Measurements from ENCODE around the gene TRO. TPM values are rescaled to one million over a fixed set of nuclear protein-coding genes. Genes with fewer than 3 reads are reported as not detected.

Gene TRO
- total and polyA plus RNA-seq, 5 donors from 2014 or later, result 0.17 to 0.47 (median 0.44) TPM; not detected in 2

DNA sequence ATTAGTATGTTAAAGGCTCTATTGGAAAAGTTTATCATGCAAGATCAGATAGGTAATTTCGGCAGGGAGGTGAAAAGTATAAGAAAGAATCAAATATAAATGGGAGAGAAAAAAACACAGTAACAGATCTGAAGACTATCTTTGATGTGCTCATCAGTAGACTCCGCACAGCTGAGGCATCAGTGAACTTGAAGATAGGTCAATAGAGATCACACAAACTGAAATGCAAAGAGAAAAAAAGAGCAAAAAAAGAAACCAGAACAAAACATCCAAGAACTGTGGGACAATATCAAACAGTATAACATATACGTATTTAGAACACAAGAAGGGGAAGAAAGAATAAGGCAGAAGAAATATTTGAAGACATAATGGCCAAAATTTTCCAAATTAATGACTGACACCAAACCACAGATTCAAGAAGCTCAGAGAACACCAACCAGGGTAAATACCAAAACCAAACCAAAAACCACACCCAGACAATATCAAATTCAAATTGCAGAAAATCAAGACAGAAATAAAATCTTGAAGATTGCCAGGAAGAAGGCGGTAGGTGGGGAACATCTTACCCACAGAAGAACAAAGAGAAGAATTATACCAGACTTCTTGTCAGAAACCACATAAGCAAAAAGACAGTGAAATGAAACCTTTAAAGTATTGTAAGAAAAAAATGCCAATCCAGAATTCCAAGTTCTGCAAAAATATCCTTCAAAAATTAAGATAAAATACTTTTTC lies 44.3 kb downstream of the TRO start:
- DNase-seq, result peak in 1 of 3 donors; percentile 13
- H3K4me1 Mint-ChIP-seq, result peaks cover 0 to 8% (median 3%) of the 10 kb centered on the region in 4 donors
- H3K27ac ChIP-seq (ENCODE audit: insufficient read depth, low read length, poor library complexity, severe bottlenecking), result no peak overlapping the region
- H3K36me3 Mint-ChIP-seq, result no peaks in the 10 kb centered on the region
- peak overlapping the region in 1 of 4 donors; percentile 6 for H3K4me3 Mint-ChIP-seq
- H3K9me3 ChIP-seq (ENCODE audit: control insufficient read depth in 2 of 2, low read length in 2 of 2), result no peaks in the 10 kb centered on the region
- H3K36me3 ChIP-seq (ENCODE audit: control insufficient read depth, insufficient read depth, low read length), result no peaks in the 10 kb centered on the region
- H3K27me3 Mint-ChIP-seq, result peaks cover 9% of the 10 kb centered on the region
- H3K4me1 ChIP-seq (ENCODE audit: control insufficient read depth, insufficient read depth, low read length, poor library complexity, severe bottlenecking), result no peaks in the 10 kb centered on the region
- no peak for ATAC-seq (ENCODE audit: low read depth in 2 of 2)
- no peaks in the 10 kb centered on the region for H3K27me3 ChIP-seq (ENCODE audit: control insufficient read depth, insufficient read depth, low read length)
- peak overlapping the region in 1 of 3 donors; percentile 57 for H3K27ac Mint-ChIP-seq
- H3K9me3 Mint-ChIP-seq, result peaks cover 0 to 3% (median 0%) of the 10 kb centered on the region in 7 donors
- H3K4me3 ChIP-seq (ENCODE audit: low read depth, low read length), result no peak overlapping the region

- Mint-ChIP-seq H3K4me1 (no peaks in the 10 kb centered on the region), H3K27me3 (no peaks in the 10 kb centered on the region), H3K27ac (no peak overlapping the region), H3K4me3 (no peak overlapping the region), H3K36me3 (no peaks in the 10 kb centered on the region), H3K9me3 (peaks cover 0 to 2% (median 0%) of the 10 kb centered on the region in 7 donors)
- H3K4me3 ChIP-seq (ENCODE audit: low read depth, low read length), result no peak overlapping the region
- no peaks in the 10 kb centered on the region for H3K4me1 ChIP-seq (ENCODE audit: control insufficient read depth, insufficient read depth, low read length, poor library complexity, severe bottlenecking)
- no peak overlapping the region for H3K27ac ChIP-seq (ENCODE audit: insufficient read depth, low read length, poor library complexity, severe bottlenecking)
- ATAC-seq (ENCODE audit: low read depth in 2 of 2), result no peak
- no peaks in the 10 kb centered on the region for H3K9me3 ChIP-seq (ENCODE audit: control insufficient read depth in 2 of 2, low read length in 2 of 2)
- H3K36me3 ChIP-seq (ENCODE audit: control insufficient read depth, insufficient read depth, low read length), result no peaks in the 10 kb centered on the region
- H3K27me3 ChIP-seq (ENCODE audit: control insufficient read depth, insufficient read depth, low read length), result no peaks in the 10 kb centered on the region
- no peak for DNase-seq
Measured at GRCh38 chrX:54977387-54977786, 56.8 kb downstream of the TRO start.

- Histone ChIP-seq H3K4me1 (ENCODE audit: control insufficient read depth, insufficient read depth, low read length, poor library complexity, severe bottlenecking) (no peaks in the 10 kb centered on the region), H3K27ac (ENCODE audit: insufficient read depth, low read length, poor library complexity, severe bottlenecking) (no peak overlapping the region), H3K4me3 (ENCODE audit: low read depth, low read length) (no peak overlapping the region), H3K36me3 (ENCODE audit: control insufficient read depth, insufficient read depth, low read length) (no peaks in the 10 kb centered on the region), H3K9me3 (ENCODE audit: control insufficient read depth in 2 of 2, low read length in 2 of 2) (no peaks in the 10 kb centered on the region), H3K27me3 (ENCODE audit: control insufficient read depth, insufficient read depth, low read length) (no peaks in the 10 kb centered on the region)
- no peak for ATAC-seq (ENCODE audit: low read depth in 2 of 2)
- DNase-seq, result no peak
- H3K4me1 Mint-ChIP-seq, result no peaks in the 10 kb centered on the region
- H3K9me3 Mint-ChIP-seq, result peaks cover 0 to 3% (median 0%) of the 10 kb centered on the region in 7 donors
- H3K36me3 Mint-ChIP-seq, result no peaks in the 10 kb centered on the region
- H3K4me3 Mint-ChIP-seq, result no peak overlapping the region
- no peak overlapping the region for H3K27ac Mint-ChIP-seq
- no peaks in the 10 kb centered on the region for H3K27me3 Mint-ChIP-seq
Measured at GRCh38 chrX:54978448-54978847, 57.8 kb downstream of the TRO start.

- H3K27me3 ChIP-seq (ENCODE audit: control insufficient read depth, insufficient read depth, low read length), result no peaks in the 10 kb centered on the region
- Mint-ChIP-seq H3K4me3 (no peak overlapping the region), H3K27me3 (no peaks in the 10 kb centered on the region), H3K36me3 (no peaks in the 10 kb centered on the region), H3K4me1 (no peaks in the 10 kb centered on the region), H3K27ac (no peak overlapping the region), H3K9me3 (peaks cover 0 to 3% (median 0%) of the 10 kb centered on the region in 7 donors)
- DNase-seq (no peak), ATAC-seq (ENCODE audit: low read depth in 2 of 2) (no peak)
- H3K9me3 ChIP-seq (ENCODE audit: control insufficient read depth in 2 of 2, low read length in 2 of 2), result no peaks in the 10 kb centered on the region
- H3K27ac ChIP-seq (ENCODE audit: insufficient read depth, low read length, poor library complexity, severe bottlenecking), result no peak overlapping the region
- H3K4me1 ChIP-seq (ENCODE audit: control insufficient read depth, insufficient read depth, low read length, poor library complexity, severe bottlenecking), result no peaks in the 10 kb centered on the region
- no peak overlapping the region for H3K4me3 ChIP-seq (ENCODE audit: low read depth, low read length)
- H3K36me3 ChIP-seq (ENCODE audit: control insufficient read depth, insufficient read depth, low read length), result no peaks in the 10 kb centered on the region
Measured at GRCh38 chrX:54979432-54979831, 58.8 kb downstream of the TRO start.

GRCh38 chrX:54980334-54980733 lies 59.7 kb downstream of the TRO start:
- Mint-ChIP-seq H3K27me3 (no peaks in the 10 kb centered on the region), H3K27ac (no peak overlapping the region), H3K36me3 (no peaks in the 10 kb centered on the region), H3K4me3 (no peak overlapping the region), H3K9me3 (peaks cover 0 to 3% (median 0%) of the 10 kb centered on the region in 7 donors), H3K4me1 (no peaks in the 10 kb centered on the region)
- H3K27me3 ChIP-seq (ENCODE audit: control insufficient read depth, insufficient read depth, low read length), result no peaks in the 10 kb centered on the region
- ATAC-seq (ENCODE audit: low read depth in 2 of 2), result no peak
- no peaks in the 10 kb centered on the region for H3K4me1 ChIP-seq (ENCODE audit: control insufficient read depth, insufficient read depth, low read length, poor library complexity, severe bottlenecking)
- H3K36me3 ChIP-seq (ENCODE audit: control insufficient read depth, insufficient read depth, low read length), result no peaks in the 10 kb centered on the region
- H3K4me3 ChIP-seq (ENCODE audit: low read depth, low read length), result no peak overlapping the region
- DNase-seq, result no peak
- no peak overlapping the region for H3K27ac ChIP-seq (ENCODE audit: insufficient read depth, low read length, poor library complexity, severe bottlenecking)
- no peaks in the 10 kb centered on the region for H3K9me3 ChIP-seq (ENCODE audit: control insufficient read depth in 2 of 2, low read length in 2 of 2)

Other genes starting within 250 kb of the TRO start
- gene ITIH6, start 122.6 kb upstream of the TRO start, total RNA-seq, result not detected
- gene ITIH6, start 122.6 kb upstream of the TRO start, polyA plus RNA-seq, result not detected
- 61.0 TPM for gene MAGED2, start 113.1 kb upstream of the TRO start, total RNA-seq
- gene MAGED2, start 113.1 kb upstream of the TRO start, polyA plus RNA-seq, result 100 to 1,000 TPM in 3 of 4 donors, 10 to 100 TPM in 1; 97.5 to 116 (median 109) TPM
- 0.35 TPM for gene PFKFB1, start 73.4 kb downstream of the TRO start, total RNA-seq
- gene PFKFB1, start 73.4 kb downstream of the TRO start, polyA plus RNA-seq, result under 1 TPM in 2 of 4 donors, not detected in 2; 0.09 to 0.40 TPM
- 9.4 TPM for gene APEX2, start 79.5 kb downstream of the TRO start, total RNA-seq
- gene APEX2, start 79.5 kb downstream of the TRO start, polyA plus RNA-seq, result 10 to 100 TPM; 16.5 to 21.6 (median 18.7) TPM
- not detected for gene ALAS2, start 110.2 kb downstream of the TRO start, total RNA-seq
- not detected for gene ALAS2, start 110.2 kb downstream of the TRO start, polyA plus RNA-seq
- gene PAGE2B, start 154.2 kb downstream of the TRO start, total RNA-seq, result not detected
- gene PAGE2B, start 154.2 kb downstream of the TRO start, polyA plus RNA-seq, result not detected
- gene PAGE2, start 168.2 kb downstream of the TRO start, total RNA-seq, result not detected
- gene PAGE2, start 168.2 kb downstream of the TRO start, polyA plus RNA-seq, result not detected

Data from CD4-positive, CD25-positive, alpha-beta regulatory T cell (primary cell).